ENCODE results near the gene DDAH2.

Gene DDAH2

DNA sequence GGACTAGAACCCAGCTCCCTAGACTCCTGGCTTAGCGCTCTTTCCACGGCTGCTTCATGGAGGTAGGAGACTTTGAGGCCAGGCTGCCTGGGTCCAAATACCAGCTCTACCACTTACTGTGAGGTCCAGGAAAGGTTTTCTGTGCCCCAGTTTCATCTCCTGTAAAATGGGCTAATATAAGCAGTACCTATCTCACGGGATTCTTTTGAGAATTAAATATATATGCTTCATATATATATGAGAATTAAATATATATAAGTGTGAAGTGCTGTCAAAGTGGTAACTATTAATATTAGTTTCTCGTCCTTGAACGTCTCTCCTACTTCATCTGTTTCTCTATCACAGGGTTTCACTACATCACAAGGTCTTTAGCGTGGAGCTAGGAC, 38.0 kb downstream of the DDAH2 start (continued):
- TF ChIP-seq, protein P1, sequence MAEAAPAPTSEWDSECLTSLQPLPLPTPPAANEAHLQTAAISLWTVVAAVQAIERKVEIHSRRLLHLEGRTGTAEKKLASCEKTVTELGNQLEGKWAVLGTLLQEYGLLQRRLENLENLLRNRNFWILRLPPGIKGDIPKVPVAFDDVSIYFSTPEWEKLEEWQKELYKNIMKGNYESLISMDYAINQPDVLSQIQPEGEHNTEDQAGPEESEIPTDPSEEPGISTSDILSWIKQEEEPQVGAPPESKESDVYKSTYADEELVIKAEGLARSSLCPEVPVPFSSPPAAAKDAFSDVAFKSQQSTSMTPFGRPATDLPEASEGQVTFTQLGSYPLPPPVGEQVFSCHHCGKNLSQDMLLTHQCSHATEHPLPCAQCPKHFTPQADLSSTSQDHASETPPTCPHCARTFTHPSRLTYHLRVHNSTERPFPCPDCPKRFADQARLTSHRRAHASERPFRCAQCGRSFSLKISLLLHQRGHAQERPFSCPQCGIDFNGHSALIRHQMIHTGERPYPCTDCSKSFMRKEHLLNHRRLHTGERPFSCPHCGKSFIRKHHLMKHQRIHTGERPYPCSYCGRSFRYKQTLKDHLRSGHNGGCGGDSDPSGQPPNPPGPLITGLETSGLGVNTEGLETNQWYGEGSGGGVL (tag by site-specific recombination; IDR thresholded peaks at IDR 0.05) = no peak
- TF ChIP-seq MEIS1 (CRISPR knock-in tag; IDR thresholded peaks at IDR 0.05; ENCODE audit: borderline replicate concordance) (no peak), ZBTB48 (tag by site-specific recombination; IDR thresholded peaks at IDR 0.05) (no peak)
- TF ChIP-seq, protein P2, sequence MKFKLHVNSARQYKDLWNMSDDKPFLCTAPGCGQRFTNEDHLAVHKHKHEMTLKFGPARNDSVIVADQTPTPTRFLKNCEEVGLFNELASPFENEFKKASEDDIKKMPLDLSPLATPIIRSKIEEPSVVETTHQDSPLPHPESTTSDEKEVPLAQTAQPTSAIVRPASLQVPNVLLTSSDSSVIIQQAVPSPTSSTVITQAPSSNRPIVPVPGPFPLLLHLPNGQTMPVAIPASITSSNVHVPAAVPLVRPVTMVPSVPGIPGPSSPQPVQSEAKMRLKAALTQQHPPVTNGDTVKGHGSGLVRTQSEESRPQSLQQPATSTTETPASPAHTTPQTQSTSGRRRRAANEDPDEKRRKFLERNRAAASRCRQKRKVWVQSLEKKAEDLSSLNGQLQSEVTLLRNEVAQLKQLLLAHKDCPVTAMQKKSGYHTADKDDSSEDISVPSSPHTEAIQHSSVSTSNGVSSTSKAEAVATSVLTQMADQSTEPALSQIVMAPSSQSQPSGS (tag by site-specific recombination; IDR thresholded peaks at IDR 0.05; ENCODE audit: low read depth) = no peak

DNA sequence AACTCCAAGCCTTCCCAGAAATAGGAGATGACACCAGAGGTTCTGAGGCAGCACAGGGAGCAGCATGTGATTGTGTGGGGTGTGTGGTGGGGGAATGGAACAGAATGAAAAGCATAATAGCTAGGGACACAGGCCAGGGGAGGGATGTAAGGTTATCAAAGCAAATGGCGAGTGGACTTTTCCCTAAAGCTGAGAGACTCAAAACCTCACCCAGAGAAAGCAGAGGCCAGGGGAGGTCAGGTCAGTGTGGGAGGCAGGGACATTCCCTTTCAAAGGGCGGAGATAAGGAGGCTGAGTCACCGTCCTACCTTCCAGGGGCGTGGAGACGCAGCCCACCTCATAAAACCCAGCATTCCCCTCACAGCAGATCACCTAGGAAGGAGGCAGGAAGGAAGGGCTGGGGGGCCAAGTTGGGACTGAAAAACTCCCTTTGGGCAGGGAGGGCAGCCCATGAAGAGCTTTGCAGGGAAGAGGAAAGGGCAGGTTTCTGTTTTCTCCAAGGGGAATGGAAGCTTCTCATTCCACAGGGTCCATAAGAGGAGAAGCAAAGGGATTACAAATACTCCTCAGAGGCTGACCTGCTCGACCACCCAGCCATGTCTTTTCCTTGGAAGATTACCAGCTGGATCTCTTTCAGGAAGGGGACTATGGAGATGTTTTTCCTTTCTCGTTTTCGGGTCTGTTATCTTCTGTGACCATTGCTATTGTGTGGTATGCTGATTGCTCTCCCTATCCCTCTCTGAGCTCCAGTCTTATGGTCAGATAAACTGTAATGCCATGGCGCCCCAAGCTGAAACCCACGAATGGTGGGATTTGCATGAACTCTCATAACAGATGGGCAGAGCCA, 38.6 kb downstream of the DDAH2 start:
- ChIA-PET CTCF (interaction anchor here (0.5 to 4.6 kb wide), 23 partner anchors 8 to 276 kb away, joined by 3 to 24 read pairs (median 4); partner anchors contain the start of genes ABHD16A, C6orf47, DDAH2 and LY6G5B), POLR2A (interaction anchor here (0.6 to 1.4 kb wide), 7 partner anchors 8 to 172 kb away, joined by 3 to 9 read pairs (median 4); partner anchors contain the start of genes ABHD16A, CSNK2B, HSPA1A and HSPA1B)
- Histone ChIP-seq H3K9me3 (ENCODE audit: control insufficient read depth, insufficient read depth, low read depth, low read length) (no peaks in the 10 kb centered on the region), H3K4me1 (ENCODE audit: control insufficient read depth, insufficient read depth, low read length) (no peaks in the 10 kb centered on the region), H3K36me3 (ENCODE audit: control insufficient read depth in 2 of 2, insufficient read depth in 1 of 2, low read length in 2 of 2) (peaks cover 0 to 78% of the 10 kb centered on the region in 2 experiments; a peak in 2 of 3 replicates), H3K27ac (ENCODE audit: extremely low read depth, low read depth, low read length) (no peak overlapping the region), H3K4me3 (ENCODE audit: low read depth, low read length) (no peak overlapping the region)
- no peak for TF ChIP-seq ZNF426 (tag by site-specific recombination; IDR thresholded peaks at IDR 0.05)
- no peak for TF ChIP-seq ZNF660 (tag by site-specific recombination; IDR thresholded peaks at IDR 0.05)
- TF ChIP-seq ZNF785 (tag by site-specific recombination; IDR thresholded peaks at IDR 0.05) = no peak
- peak; percentile 83 for TF ChIP-seq PRDM1 (tag by site-specific recombination; IDR thresholded peaks at IDR 0.05)
- TF ChIP-seq WT1 (tag by site-specific recombination; IDR thresholded peaks at IDR 0.05) = peak; percentile 89
- no peak for TF ChIP-seq ZNF138 (tag by site-specific recombination; IDR thresholded peaks at IDR 0.05; ENCODE audit: borderline replicate concordance)
- TF ChIP-seq EGR2 (tag by site-specific recombination; IDR thresholded peaks at IDR 0.05; ENCODE audit: low read depth) = peak; percentile 89
- TF ChIP-seq SCRT1 (tag by site-specific recombination; IDR thresholded peaks at IDR 0.05; ENCODE audit: borderline replicate concordance) = no peak
- TF ChIP-seq, protein P3, sequence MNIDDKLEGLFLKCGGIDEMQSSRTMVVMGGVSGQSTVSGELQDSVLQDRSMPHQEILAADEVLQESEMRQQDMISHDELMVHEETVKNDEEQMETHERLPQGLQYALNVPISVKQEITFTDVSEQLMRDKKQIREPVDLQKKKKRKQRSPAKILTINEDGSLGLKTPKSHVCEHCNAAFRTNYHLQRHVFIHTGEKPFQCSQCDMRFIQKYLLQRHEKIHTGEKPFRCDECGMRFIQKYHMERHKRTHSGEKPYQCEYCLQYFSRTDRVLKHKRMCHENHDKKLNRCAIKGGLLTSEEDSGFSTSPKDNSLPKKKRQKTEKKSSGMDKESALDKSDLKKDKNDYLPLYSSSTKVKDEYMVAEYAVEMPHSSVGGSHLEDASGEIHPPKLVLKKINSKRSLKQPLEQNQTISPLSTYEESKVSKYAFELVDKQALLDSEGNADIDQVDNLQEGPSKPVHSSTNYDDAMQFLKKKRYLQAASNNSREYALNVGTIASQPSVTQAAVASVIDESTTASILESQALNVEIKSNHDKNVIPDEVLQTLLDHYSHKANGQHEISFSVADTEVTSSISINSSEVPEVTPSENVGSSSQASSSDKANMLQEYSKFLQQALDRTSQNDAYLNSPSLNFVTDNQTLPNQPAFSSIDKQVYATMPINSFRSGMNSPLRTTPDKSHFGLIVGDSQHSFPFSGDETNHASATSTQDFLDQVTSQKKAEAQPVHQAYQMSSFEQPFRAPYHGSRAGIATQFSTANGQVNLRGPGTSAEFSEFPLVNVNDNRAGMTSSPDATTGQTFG (tag by site-specific recombination; IDR thresholded peaks at IDR 0.05; ENCODE audit: borderline replicate concordance) = no peak
- TF ChIP-seq ZNF777 (tag by site-specific recombination; IDR thresholded peaks at IDR 0.05; ENCODE audit: borderline replicate concordance) = no peak
- no peak for TF ChIP-seq ZNF354C (tag by site-specific recombination; IDR thresholded peaks at IDR 0.05; ENCODE audit: borderline replicate concordance, low read depth)
- TF ChIP-seq REPIN1 (tag by site-specific recombination; IDR thresholded peaks at IDR 0.05; ENCODE audit: low read depth) = no peak
- 0 out of 2 replicates have a peak, but pooled peaks have one; percentile 51 for TF ChIP-seq KLF16 (tag by site-specific recombination; IDR thresholded peaks at IDR 0.05)
- TF ChIP-seq MEIS1 (CRISPR knock-in tag; IDR thresholded peaks at IDR 0.05; ENCODE audit: borderline replicate concordance) = no peak
- TF ChIP-seq, protein P4, sequence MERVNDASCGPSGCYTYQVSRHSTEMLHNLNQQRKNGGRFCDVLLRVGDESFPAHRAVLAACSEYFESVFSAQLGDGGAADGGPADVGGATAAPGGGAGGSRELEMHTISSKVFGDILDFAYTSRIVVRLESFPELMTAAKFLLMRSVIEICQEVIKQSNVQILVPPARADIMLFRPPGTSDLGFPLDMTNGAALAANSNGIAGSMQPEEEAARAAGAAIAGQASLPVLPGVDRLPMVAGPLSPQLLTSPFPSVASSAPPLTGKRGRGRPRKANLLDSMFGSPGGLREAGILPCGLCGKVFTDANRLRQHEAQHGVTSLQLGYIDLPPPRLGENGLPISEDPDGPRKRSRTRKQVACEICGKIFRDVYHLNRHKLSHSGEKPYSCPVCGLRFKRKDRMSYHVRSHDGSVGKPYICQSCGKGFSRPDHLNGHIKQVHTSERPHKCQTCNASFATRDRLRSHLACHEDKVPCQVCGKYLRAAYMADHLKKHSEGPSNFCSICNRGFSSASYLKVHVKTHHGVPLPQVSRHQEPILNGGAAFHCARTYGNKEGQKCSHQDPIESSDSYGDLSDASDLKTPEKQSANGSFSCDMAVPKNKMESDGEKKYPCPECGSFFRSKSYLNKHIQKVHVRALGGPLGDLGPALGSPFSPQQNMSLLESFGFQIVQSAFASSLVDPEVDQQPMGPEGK (tag by site-specific recombination; IDR thresholded peaks at IDR 0.05) = 0 out of 2 replicates have a peak, but pooled peaks have one; percentile 39
- TF ChIP-seq ZBTB21 (tag by site-specific recombination; IDR thresholded peaks at IDR 0.05) = no peak
- TF ChIP-seq, protein P5, sequence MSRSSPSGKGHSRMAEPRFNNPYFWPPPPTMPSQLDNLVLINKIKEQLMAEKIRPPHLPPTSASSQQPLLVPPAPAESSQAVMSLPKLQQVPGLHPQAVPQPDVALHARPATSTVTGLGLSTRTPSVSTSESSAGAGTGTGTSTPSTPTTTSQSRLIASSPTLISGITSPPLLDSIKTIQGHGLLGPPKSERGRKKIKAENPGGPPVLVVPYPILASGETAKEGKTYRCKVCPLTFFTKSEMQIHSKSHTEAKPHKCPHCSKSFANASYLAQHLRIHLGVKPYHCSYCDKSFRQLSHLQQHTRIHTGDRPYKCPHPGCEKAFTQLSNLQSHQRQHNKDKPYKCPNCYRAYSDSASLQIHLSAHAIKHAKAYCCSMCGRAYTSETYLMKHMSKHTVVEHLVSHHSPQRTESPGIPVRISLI (tag by site-specific recombination; IDR thresholded peaks at IDR 0.05) = no peak
- no peak; the same call in none of the 2 replicates for TF ChIP-seq GLIS1 (tag by site-specific recombination; IDR thresholded peaks at IDR 0.05)
- no peak for TF ChIP-seq ZSCAN23 (tag by site-specific recombination; IDR thresholded peaks at IDR 0.05)
- TF ChIP-seq, protein P6, sequence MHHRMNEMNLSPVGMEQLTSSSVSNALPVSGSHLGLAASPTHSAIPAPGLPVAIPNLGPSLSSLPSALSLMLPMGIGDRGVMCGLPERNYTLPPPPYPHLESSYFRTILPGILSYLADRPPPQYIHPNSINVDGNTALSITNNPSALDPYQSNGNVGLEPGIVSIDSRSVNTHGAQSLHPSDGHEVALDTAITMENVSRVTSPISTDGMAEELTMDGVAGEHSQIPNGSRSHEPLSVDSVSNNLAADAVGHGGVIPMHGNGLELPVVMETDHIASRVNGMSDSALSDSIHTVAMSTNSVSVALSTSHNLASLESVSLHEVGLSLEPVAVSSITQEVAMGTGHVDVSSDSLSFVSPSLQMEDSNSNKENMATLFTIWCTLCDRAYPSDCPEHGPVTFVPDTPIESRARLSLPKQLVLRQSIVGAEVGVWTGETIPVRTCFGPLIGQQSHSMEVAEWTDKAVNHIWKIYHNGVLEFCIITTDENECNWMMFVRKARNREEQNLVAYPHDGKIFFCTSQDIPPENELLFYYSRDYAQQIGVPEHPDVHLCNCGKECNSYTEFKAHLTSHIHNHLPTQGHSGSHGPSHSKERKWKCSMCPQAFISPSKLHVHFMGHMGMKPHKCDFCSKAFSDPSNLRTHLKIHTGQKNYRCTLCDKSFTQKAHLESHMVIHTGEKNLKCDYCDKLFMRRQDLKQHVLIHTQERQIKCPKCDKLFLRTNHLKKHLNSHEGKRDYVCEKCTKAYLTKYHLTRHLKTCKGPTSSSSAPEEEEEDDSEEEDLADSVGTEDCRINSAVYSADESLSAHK (tag by site-specific recombination; IDR thresholded peaks at IDR 0.05) = no peak

All from HEK293 (cell line).